ENCODE data around the gene NRG2.

NRG2 gene

DNA sequence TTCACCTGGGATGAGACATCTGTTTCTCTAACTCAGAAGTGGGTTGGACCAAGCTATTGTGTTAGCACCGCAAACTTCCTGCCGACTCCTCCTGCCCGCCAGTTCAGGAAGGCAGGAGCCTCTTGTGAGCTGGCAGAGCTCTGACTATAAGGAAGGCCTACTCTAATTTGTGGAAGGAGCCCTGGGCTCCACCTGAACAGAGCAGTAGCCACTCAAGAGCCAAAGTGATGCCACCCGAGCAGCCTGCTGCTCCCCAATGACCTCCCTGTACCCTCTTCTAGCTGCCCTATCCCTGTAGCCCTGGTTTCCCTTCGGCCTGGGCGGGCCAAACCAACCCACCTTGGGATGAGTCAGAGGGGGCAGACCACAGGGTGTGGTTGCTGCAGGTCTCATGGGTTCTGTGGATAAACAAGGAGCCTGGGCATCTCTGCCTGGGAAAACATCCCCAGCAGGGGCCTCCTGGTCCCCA lies 165.9 kb downstream of the NRG2 start:
- DNase-seq (ENCODE audit: low spot score) = no peak

- DNase-seq (ENCODE audit: low spot score) = no peak
Measured at GRCh38 chr5:139875957-139876356, 167.1 kb downstream of the NRG2 start.

DNA sequence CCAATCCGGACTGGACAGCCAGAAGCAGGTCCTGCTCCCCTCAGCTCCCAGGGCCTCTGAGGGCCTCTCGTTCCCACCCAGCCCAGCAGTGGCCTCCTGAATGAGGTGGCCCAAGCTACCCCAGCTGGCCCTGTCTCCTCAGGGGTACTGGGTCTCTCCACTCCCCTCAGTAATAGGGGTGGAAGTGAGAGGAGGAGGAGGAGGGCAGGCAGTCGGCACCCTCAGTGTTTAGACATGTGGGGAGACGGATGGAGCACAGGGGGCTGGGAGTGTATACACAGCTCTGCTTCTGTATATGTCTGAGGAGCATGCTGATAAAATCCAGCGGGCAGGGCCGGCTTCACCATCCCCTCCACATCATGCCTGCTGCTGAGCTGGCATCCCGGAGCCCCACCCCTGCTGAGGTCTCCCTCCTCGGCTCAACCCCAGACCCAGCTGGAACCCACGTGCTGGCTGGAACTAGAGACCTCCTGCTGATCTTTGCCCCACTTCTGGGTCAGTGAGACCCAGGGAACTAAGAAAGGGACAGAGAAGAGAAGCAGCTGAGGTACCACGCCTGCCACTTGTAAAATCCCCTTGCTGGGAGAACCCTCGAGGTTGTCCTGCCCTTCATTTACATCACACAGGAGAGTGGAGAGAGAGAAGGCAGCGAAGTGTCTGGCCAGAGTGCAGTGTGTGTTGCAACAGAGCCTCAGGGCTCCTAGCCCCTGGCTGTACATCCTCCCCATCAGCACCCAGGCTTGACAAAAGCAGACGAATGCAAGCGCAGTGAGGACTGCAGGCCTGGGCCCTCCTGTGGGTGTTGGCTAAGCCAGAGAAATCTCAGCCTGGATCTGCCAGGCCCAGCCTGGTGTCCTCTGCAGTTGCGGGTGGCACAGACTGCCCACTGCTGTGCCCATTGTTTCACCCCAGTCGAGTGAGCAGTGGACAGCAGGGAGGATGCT lies 170.0 kb downstream of the NRG2 start:
- DNase-seq (ENCODE audit: low spot score) = no peak

GRCh38 chr5:139872052-139872766 lies 170.9 kb downstream of the NRG2 start:
- no peak for DNase-seq (ENCODE audit: low spot score)

DNA sequence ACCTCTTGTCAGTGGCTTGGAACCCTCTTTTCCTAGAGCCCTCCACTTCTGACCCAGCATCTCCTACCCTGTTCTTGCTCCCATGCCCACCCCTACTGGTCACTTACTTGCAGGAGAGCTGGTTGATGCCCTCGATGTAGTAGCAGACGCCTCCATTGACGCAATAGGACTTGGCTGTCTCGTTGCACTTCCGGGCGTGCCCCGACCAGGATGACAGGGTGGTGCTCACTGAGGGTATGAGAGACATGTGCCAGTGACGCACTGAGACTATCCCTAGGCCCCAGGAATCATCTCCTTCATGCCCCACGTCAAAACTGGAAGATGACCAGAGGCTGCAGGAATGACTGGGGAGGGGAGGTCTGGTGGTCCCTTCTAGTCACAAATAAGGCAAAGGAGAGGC lies 171.5 kb downstream of the NRG2 start:
- no peak for DNase-seq (ENCODE audit: low spot score)

GRCh38 chr5:139870677-139871076 lies 172.4 kb downstream of the NRG2 start:
- DNase-seq (ENCODE audit: low spot score) = no peak

- no peak for DNase-seq (ENCODE audit: low spot score)
Measured at GRCh38 chr5:139869042-139869790, 173.9 kb downstream of the NRG2 start.

DNA sequence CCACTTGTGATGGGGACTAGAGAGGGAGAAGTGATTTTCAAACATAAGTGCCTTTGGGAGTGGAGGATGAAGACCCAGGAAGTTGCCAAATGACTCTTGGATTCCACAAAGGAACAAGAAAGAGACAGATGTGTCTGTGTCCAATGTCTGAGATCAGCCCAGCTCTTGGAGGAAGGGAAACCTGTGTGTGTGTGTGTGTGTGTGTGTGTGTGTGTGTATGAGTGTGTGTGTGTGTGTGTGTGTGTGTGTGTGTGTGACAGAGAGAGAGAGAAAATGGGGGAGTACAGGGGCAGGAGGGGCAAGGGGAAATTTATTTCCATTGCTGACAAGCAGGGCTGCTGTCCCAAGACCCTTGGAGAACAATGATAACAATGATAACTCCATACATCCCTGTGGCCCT lies 175.5 kb downstream of the NRG2 start:
- no peak for DNase-seq (ENCODE audit: low spot score)

DNA sequence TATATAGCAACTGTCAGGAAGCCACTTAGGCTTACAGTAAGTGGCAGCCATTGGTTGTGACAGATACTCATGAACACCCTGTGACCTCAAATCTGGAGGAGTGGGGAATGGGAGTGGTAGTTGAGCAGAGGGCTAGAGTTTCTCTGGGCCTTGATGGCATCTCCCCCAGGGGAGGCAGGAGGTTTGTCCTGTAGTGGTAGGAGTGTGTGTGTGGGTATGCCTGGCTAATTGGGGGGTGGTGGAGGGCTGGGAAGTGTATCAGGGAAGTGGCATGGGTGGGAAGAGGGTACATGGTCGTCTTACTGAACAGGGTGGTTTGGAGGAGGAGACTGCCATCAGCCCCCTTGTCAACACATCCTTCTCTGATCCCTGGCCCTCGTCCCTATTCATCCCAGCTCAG lies 176.0 kb downstream of the NRG2 start:
- no peak for DNase-seq (ENCODE audit: low spot score)

GRCh38 chr5:139864716-139865483 lies 178.2 kb downstream of the NRG2 start:
- no peak for DNase-seq (ENCODE audit: low spot score)

DNA sequence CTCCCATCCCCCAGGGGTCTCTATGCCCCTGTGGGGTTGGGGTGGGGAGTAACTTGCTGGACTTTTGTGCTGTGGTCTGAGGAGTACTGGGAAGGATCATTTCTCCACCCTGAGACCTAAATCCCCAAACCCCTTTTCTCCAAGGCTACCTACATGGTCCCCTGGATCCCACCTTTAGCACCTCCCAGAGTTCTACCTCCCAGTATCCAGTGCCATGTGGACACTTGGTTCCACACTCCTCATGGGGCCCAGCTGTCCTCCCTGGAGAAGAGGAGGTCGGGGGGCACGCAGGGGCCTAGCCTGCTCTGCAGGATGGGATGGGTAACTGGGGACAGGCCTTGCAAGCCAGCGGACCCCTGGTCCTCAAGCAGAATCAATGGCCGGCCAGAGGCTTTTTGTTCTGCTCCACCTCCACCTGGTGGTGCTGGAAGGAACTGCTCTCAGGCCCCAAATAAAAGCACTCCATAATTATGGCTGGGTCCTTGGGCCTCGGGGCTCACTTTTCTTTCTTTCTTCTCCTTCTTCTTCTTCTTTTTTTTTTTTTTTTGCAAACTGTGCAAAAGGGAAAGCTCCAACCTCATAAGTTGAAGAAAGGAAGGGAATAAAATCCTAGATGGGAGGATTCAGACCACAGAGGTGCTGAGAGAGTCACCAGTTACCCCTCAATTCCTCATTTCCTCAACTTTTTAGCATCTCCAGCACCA lies 179.1 kb downstream of the NRG2 start:
- DNase-seq (ENCODE audit: low spot score) = peak; percentile 77

GRCh38 chr5:139863361-139863760 lies 179.7 kb downstream of the NRG2 start:
- no peak for DNase-seq (ENCODE audit: low spot score)

DNA sequence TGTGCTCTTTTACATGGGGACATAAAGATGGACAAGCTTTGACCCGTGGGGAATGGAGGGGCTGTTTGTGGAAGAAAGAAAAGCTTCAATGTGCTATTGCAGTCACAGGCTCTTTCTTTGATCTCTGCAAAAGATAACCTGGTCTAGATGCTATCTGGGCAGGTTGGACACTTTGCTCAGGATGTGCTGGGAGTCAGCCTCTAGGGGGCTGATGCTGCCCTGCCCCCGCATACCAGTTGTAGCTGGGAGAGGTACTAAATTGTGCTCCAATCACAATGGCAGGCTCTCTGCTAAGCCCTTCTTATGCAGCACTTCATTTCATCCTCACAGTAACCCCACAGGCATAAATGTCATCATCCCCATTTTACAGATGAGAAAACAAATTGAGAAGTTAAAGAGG lies 180.3 kb downstream of the NRG2 start:
- no peak for DNase-seq (ENCODE audit: low spot score)

GRCh38 chr5:139862313-139862712 lies 180.8 kb downstream of the NRG2 start:
- no peak for DNase-seq (ENCODE audit: low spot score)

GRCh38 chr5:139861889-139862207 lies 181.3 kb downstream of the NRG2 start:
- no peak for DNase-seq (ENCODE audit: low spot score)

DNA sequence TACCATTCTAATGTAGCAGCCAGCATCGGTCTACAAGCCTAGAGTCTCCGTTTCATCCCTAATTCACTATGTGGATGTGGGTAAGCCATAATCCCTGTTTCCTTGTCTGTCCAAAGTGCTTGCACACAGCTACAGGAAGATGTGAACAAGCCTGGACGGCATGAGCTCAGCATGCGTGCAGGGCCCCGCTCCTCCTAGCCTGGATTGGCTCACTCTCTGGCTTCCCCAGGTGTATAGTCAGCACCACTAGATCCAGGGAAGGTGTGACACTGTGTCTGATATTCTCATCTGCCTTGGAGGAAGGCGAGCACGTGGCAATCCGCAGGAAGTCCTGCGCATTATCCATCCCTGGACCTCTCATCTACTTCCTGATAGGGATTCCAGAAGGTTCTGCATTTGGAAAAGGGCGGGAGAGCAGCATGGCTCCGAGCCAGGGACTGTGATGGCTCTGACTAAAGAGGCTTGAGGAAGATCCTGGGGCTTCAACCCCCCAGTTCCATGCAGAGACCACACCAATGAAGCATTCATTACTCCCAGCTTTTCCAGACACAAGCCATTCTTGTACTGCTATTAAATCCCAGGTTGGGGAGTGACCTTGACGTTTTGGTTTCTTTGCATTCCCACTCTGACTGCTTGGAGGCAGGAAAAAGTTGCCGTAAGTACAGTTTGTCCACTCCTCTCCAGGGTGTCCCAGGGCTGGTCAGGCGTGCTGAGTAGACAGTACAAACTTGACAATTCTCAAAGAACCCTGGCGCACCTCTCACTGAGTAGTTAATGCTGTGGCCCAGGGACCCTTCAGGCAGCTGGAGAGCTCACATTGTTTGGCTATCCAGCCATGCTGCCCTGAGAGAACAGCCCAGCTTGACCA lies 181.8 kb downstream of the NRG2 start:
- DNase-seq (ENCODE audit: low spot score) = no peak

GRCh38 chr5:139859013-139859412 lies 184.1 kb downstream of the NRG2 start:
- no peak for DNase-seq (ENCODE audit: low spot score)

- no peak for DNase-seq (ENCODE audit: low spot score)
Measured at GRCh38 chr5:139856714-139857113, 186.4 kb downstream of the NRG2 start.

- DNase-seq (ENCODE audit: low spot score) = no peak
Measured at GRCh38 chr5:139855946-139856540, 187.1 kb downstream of the NRG2 start.

DNA sequence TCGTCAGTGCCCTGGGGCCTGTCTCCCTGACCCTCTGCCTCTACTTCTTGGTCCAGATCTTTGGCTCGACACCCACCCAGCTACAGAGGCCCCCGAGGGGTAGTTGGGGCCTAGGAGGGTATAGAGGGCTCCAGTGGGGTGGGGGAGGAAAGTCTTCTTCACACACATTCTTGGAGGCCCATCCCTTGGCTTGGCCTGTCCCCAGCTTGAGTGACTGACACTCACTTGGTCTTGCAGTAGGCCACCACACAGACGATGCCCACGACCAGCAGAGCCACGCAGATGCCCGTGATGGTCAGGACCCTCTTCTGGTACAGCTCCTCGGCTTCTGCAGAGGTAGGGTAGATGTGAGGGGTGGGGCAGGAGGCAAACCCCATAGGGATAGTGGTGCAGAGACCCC lies 187.6 kb downstream of the NRG2 start:
- no peak for DNase-seq (ENCODE audit: low spot score)
